ENCODE results near the gene GADD45B. TPM values are rescaled to one million over a fixed set of nuclear protein-coding genes. Genes with fewer than 3 reads are reported as not detected.

GADD45B gene
- total RNA-seq, 4 donors from 2014 or later: 230 to 440 (median 337) TPM

- Histone ChIP-seq H3K9me3 (no peaks in the 10 kb centered on the region), H3K27me3 (no peaks in the 10 kb centered on the region), H3K4me3 (no peak overlapping the region), H3K27ac (no peak overlapping the region), H3K36me3 (peaks cover 0 to 60% (median 0%) of the 10 kb centered on the region in 3 donors), H3K4me1 (no peaks in the 10 kb centered on the region)
- 90 to 94% methylated on average over 24 to 25 of the region's 34 CpGs for WGBS, 2 donors
- DNase-seq (ENCODE audit: low spot score in 2 of 2): no peak
- no peak for TF ChIP-seq POLR2A (IDR thresholded peaks at IDR 0.05)
- TF ChIP-seq, protein P1, sequence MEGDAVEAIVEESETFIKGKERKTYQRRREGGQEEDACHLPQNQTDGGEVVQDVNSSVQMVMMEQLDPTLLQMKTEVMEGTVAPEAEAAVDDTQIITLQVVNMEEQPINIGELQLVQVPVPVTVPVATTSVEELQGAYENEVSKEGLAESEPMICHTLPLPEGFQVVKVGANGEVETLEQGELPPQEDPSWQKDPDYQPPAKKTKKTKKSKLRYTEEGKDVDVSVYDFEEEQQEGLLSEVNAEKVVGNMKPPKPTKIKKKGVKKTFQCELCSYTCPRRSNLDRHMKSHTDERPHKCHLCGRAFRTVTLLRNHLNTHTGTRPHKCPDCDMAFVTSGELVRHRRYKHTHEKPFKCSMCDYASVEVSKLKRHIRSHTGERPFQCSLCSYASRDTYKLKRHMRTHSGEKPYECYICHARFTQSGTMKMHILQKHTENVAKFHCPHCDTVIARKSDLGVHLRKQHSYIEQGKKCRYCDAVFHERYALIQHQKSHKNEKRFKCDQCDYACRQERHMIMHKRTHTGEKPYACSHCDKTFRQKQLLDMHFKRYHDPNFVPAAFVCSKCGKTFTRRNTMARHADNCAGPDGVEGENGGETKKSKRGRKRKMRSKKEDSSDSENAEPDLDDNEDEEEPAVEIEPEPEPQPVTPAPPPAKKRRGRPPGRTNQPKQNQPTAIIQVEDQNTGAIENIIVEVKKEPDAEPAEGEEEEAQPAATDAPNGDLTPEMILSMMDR (IDR thresholded peaks at IDR 0.05): no peak
- no peak for TF ChIP-seq EP300 (IDR thresholded peaks at IDR 0.05)
These were observed 31.5 kb upstream of the GADD45B start for GRCh38 chr19:2444251-2445002.

GRCh38 chr19:2446381-2446780, 29.5 kb upstream of the GADD45B start:
- TF ChIP-seq POLR2A (IDR thresholded peaks at IDR 0.05) (no peak), EP300 (IDR thresholded peaks at IDR 0.05) (no peak)
- TF ChIP-seq, protein P1 (IDR thresholded peaks at IDR 0.05): no peak
- Histone ChIP-seq H3K27ac (no peak overlapping the region), H3K4me1 (no peaks in the 10 kb centered on the region), H3K4me3 (no peak overlapping the region), H3K9me3 (no peaks in the 10 kb centered on the region), H3K27me3 (no peaks in the 10 kb centered on the region), H3K36me3 (peaks cover 0 to 66% (median 0%) of the 10 kb centered on the region in 3 donors)
- WGBS, 2 donors: 76 to 80% methylated on average over 19 of the region's 19 CpGs
- DNase-seq (ENCODE audit: low spot score in 2 of 2): no peak

GRCh38 chr19:2449019-2449418, 26.9 kb upstream of the GADD45B start:
- H3K4me1 ChIP-seq: no peaks in the 10 kb centered on the region
- no peak for DNase-seq (ENCODE audit: low spot score in 2 of 2)
- peaks cover 0 to 58% (median 0%) of the 10 kb centered on the region in 3 donors for H3K36me3 ChIP-seq
- H3K27me3 ChIP-seq: no peaks in the 10 kb centered on the region
- H3K4me3 ChIP-seq: no peak overlapping the region
- no peak overlapping the region for H3K27ac ChIP-seq
- 88 to 91% methylated on average over 11 of the region's 11 CpGs for WGBS, 2 donors
- TF ChIP-seq EP300 (IDR thresholded peaks at IDR 0.05): no peak
- TF ChIP-seq, protein P1 (IDR thresholded peaks at IDR 0.05): no peak
- no peaks in the 10 kb centered on the region for H3K9me3 ChIP-seq

GRCh38 chr19:2451138-2451537, 24.8 kb upstream of the GADD45B start:
- WGBS, 2 donors: 88 to 95% methylated on average over 7 of the region's 7 CpGs
- peaks cover 0 to 18% (median 8%) of the 10 kb centered on the region in 4 donors for H3K4me1 ChIP-seq

GRCh38 chr19:2451741-2452140, 24.2 kb upstream of the GADD45B start:
- WGBS, 2 donors: 91 to 94% methylated on average over 16 to 17 of the region's 18 CpGs
- Histone ChIP-seq H3K9me3 (no peaks in the 10 kb centered on the region), H3K27me3 (no peaks in the 10 kb centered on the region), H3K27ac (no peak overlapping the region), H3K36me3 (peaks cover 0 to 46% (median 0%) of the 10 kb centered on the region in 3 donors), H3K4me1 (peaks cover 0 to 20% (median 9%) of the 10 kb centered on the region in 4 donors), H3K4me3 (no peak overlapping the region)
- TF ChIP-seq, protein P1 (IDR thresholded peaks at IDR 0.05): no peak
- TF ChIP-seq POLR2A (IDR thresholded peaks at IDR 0.05) (no peak), EP300 (IDR thresholded peaks at IDR 0.05) (no peak)
- DNase-seq (ENCODE audit: low spot score in 2 of 2): no peak

More at GRCh38 chr19:2451138-2451537, 24.8 kb upstream of the GADD45B start:
- TF ChIP-seq, protein P1 (IDR thresholded peaks at IDR 0.05): no peak
- TF ChIP-seq POLR2A (IDR thresholded peaks at IDR 0.05) (no peak), EP300 (IDR thresholded peaks at IDR 0.05) (no peak)
- no peaks in the 10 kb centered on the region for H3K9me3 ChIP-seq
- peaks cover 0 to 46% (median 0%) of the 10 kb centered on the region in 3 donors for H3K36me3 ChIP-seq
- no peak for DNase-seq (ENCODE audit: low spot score in 2 of 2)
- H3K27me3 ChIP-seq: no peaks in the 10 kb centered on the region
- H3K27ac ChIP-seq: no peak overlapping the region
- H3K4me3 ChIP-seq: no peak overlapping the region

Measured in tibial nerve (tissue), 4 donors.